ENCODE data around the gene CACNG4.

Gene CACNG4

GRCh38 chr17:67018471-67019434 is 54.2 kb downstream of the CACNG4 start:
- Histone ChIP-seq H3K27me3 (no peaks in the 10 kb centered on the region), H3K36me3 (0 out of 2 replicates have a peak, but pooled peaks cover 6% of the 10 kb centered on the region), H3K4me2 (no peak overlapping the region), H3K9ac (no peak overlapping the region), H3K27ac (no peak overlapping the region), H3K4me1 (peaks cover 7% of the 10 kb centered on the region; the same call in 1 of the 2 replicates), H3K4me3 (no peak overlapping the region), H4K20me1 (no peaks in the 10 kb centered on the region), H3K9me3 (no peaks in the 10 kb centered on the region)
- TF ChIP-seq Cebpa-rat (IDR thresholded peaks at IDR 0.05), result no peak

GRCh38 chr17:67019809-67020208 is 55.3 kb downstream of the CACNG4 start:
- Histone ChIP-seq H3K4me2 (no peak overlapping the region), H3K9ac (no peak overlapping the region), H3K36me3 (0 out of 2 replicates have a peak, but pooled peaks cover 6% of the 10 kb centered on the region), H3K4me1 (peaks cover 7% of the 10 kb centered on the region; the same call in 1 of the 2 replicates), H3K27ac (no peak overlapping the region), H3K9me3 (no peaks in the 10 kb centered on the region), H3K4me3 (no peak overlapping the region), H4K20me1 (no peaks in the 10 kb centered on the region), H3K27me3 (no peaks in the 10 kb centered on the region)
- no peak for TF ChIP-seq Cebpa-rat (IDR thresholded peaks at IDR 0.05)

GRCh38 chr17:67020293-67020766 is 55.8 kb downstream of the CACNG4 start:
- H3K9me3 ChIP-seq, result no peaks in the 10 kb centered on the region
- peaks cover 7% of the 10 kb centered on the region; the same call in 1 of the 2 replicates for H3K4me1 ChIP-seq
- H3K9ac ChIP-seq, result no peak overlapping the region
- no peaks in the 10 kb centered on the region for H3K27me3 ChIP-seq
- H4K20me1 ChIP-seq, result no peaks in the 10 kb centered on the region
- H3K36me3 ChIP-seq, result 0 out of 2 replicates have a peak, but pooled peaks cover 6% of the 10 kb centered on the region
- TF ChIP-seq Cebpa-rat (IDR thresholded peaks at IDR 0.05), result no peak
- no peak overlapping the region for H3K4me2 ChIP-seq
- H3K4me3 ChIP-seq, result no peak overlapping the region
- no peak overlapping the region for H3K27ac ChIP-seq

- no peaks in the 10 kb centered on the region for H3K9me3 ChIP-seq
- no peak overlapping the region for H3K4me2 ChIP-seq
- no peak for TF ChIP-seq Cebpa-rat (IDR thresholded peaks at IDR 0.05)
- no peak overlapping the region for H3K4me3 ChIP-seq
- no peaks in the 10 kb centered on the region for H3K27me3 ChIP-seq
- 0 out of 2 replicates have a peak, but pooled peaks cover 6% of the 10 kb centered on the region for H3K36me3 ChIP-seq
- H3K9ac ChIP-seq, result no peak overlapping the region
- H4K20me1 ChIP-seq, result no peaks in the 10 kb centered on the region
- H3K27ac ChIP-seq, result no peak overlapping the region
- peaks cover 7% of the 10 kb centered on the region; the same call in 1 of the 2 replicates for H3K4me1 ChIP-seq
Measured at GRCh38 chr17:67021196-67021595, 56.7 kb downstream of the CACNG4 start.

GRCh38 chr17:67021743-67022450 is 57.4 kb downstream of the CACNG4 start:
- no peak for TF ChIP-seq Cebpa-rat (IDR thresholded peaks at IDR 0.05)
- peaks cover 7% of the 10 kb centered on the region; the same call in 1 of the 2 replicates for H3K4me1 ChIP-seq
- no peak overlapping the region for H3K4me3 ChIP-seq
- H3K4me2 ChIP-seq, result no peak overlapping the region
- H3K9me3 ChIP-seq, result no peaks in the 10 kb centered on the region
- 0 out of 2 replicates have a peak, but pooled peaks cover 6% of the 10 kb centered on the region for H3K36me3 ChIP-seq
- H3K9ac ChIP-seq, result no peak overlapping the region
- no peak overlapping the region for H3K27ac ChIP-seq
- no peaks in the 10 kb centered on the region for H3K27me3 ChIP-seq
- H4K20me1 ChIP-seq, result no peaks in the 10 kb centered on the region

GRCh38 chr17:67022451-67022810 is 57.9 kb downstream of the CACNG4 start:
- 0 out of 2 replicates have a peak, but pooled peaks cover 6% of the 10 kb centered on the region for H3K36me3 ChIP-seq
- H3K27me3 ChIP-seq, result no peaks in the 10 kb centered on the region
- H4K20me1 ChIP-seq, result no peaks in the 10 kb centered on the region
- no peak overlapping the region for H3K9ac ChIP-seq
- H3K4me1 ChIP-seq, result peaks cover 7% of the 10 kb centered on the region; the same call in 1 of the 2 replicates
- H3K27ac ChIP-seq, result no peak overlapping the region
- no peaks in the 10 kb centered on the region for H3K9me3 ChIP-seq
- H3K4me3 ChIP-seq, result no peak overlapping the region
- no peak for TF ChIP-seq Cebpa-rat (IDR thresholded peaks at IDR 0.05)
- H3K4me2 ChIP-seq, result no peak overlapping the region

- H3K36me3 ChIP-seq, result 0 out of 2 replicates have a peak, but pooled peaks cover 6% of the 10 kb centered on the region
- no peak overlapping the region for H3K27ac ChIP-seq
- no peak overlapping the region for H3K4me2 ChIP-seq
- H3K9me3 ChIP-seq, result no peaks in the 10 kb centered on the region
- no peaks in the 10 kb centered on the region for H4K20me1 ChIP-seq
- no peak overlapping the region for H3K9ac ChIP-seq
- H3K27me3 ChIP-seq, result no peaks in the 10 kb centered on the region
- no peaks in the 10 kb centered on the region for H3K4me1 ChIP-seq
- H3K4me3 ChIP-seq, result no peak overlapping the region
- no peak for TF ChIP-seq Cebpa-rat (IDR thresholded peaks at IDR 0.05)
Measured at GRCh38 chr17:67024736-67025135, 60.2 kb downstream of the CACNG4 start.

- TF ChIP-seq Cebpa-rat (IDR thresholded peaks at IDR 0.05), result no peak
- no peak overlapping the region for H3K4me2 ChIP-seq
- H3K4me3 ChIP-seq, result no peak overlapping the region
- H3K9ac ChIP-seq, result no peak overlapping the region
- H3K4me1 ChIP-seq, result no peaks in the 10 kb centered on the region
- H4K20me1 ChIP-seq, result no peaks in the 10 kb centered on the region
- H3K27me3 ChIP-seq, result no peaks in the 10 kb centered on the region
- no peaks in the 10 kb centered on the region for H3K9me3 ChIP-seq
- no peak overlapping the region for H3K27ac ChIP-seq
- 0 out of 2 replicates have a peak, but pooled peaks cover 6% of the 10 kb centered on the region for H3K36me3 ChIP-seq
Measured at GRCh38 chr17:67025216-67025792, 60.8 kb downstream of the CACNG4 start.

- no peak for TF ChIP-seq Cebpa-rat (IDR thresholded peaks at IDR 0.05)
- H3K27ac ChIP-seq, result no peak overlapping the region
- H3K27me3 ChIP-seq, result no peaks in the 10 kb centered on the region
- H3K36me3 ChIP-seq, result 0 out of 2 replicates have a peak, but pooled peaks cover 3% of the 10 kb centered on the region
- H3K9me3 ChIP-seq, result no peaks in the 10 kb centered on the region
- H3K4me3 ChIP-seq, result no peak overlapping the region
- no peaks in the 10 kb centered on the region for H4K20me1 ChIP-seq
- no peak overlapping the region for H3K4me2 ChIP-seq
- H3K9ac ChIP-seq, result no peak overlapping the region
- H3K4me1 ChIP-seq, result no peaks in the 10 kb centered on the region
Measured at GRCh38 chr17:67026341-67026740, 61.8 kb downstream of the CACNG4 start.
